B cell (primary cell): Measurements from ENCODE around the gene ELL3. TPM values are rescaled to one million over a fixed set of nuclear protein-coding genes. Genes with fewer than 3 reads are reported as not detected.

Experiments used
- ATAC-seq: fragments of 200-7000 bp; cut with Tn5 transposase; one replicate; pipeline ENCODE4 v1.10.0; 2021; ENCODE audit warnings: low read depth, mild to moderate bottlenecking, moderate number of reproducible peaks, moderate library complexity
- CTCF ChIA-PET: fragments of 350-600 bp; sonication (Branson Sonifier 250); formaldehyde crosslinking; loops from one replicate; lab custom pipeline; 2021; ENCODE audit warnings: antibody characterized with exemption, inconsistent platforms; lab: Charles Lee
- POLR2A ChIA-PET: fragments of 350-600 bp; sonication (Branson Sonifier 250); formaldehyde crosslinking; loops from one replicate; lab custom pipeline; 2021; ENCODE audit warnings: antibody characterized with exemption; lab: Charles Lee
- DNase-seq: peaks from one replicate; pipeline ENCODE4 v3.0.0; 2013
- H2AFZ ChIP-seq: 2 replicates; pipeline ENCODE4 v1.6.1; 2012; ENCODE audit warnings: mild to moderate bottlenecking, low read depth, low read length; ENCODE audit not compliant: insufficient read depth, poor library complexity, severe bottlenecking
- H3K27ac ChIP-seq, 2 donors: 1 replicate in 1 of 2; 2 replicates in 1 of 2; pipeline ENCODE4 v1.5.1; 2012 to 2013; ENCODE audit warnings: low read length in 2 of 2, mild to moderate bottlenecking in 2 of 2, moderate library complexity in 1 of 2
- H3K27me3 ChIP-seq, 4 experiments: fragments of 200-600 bp in 1 of 4; sonication (generic) in 1 of 4; replicated peaks in 1 of 4; 1 replicate in 2 of 4; 2 replicates in 2 of 4; pipeline versions ENCODE4 v1.6.1 to v1.7.0; 2013 to 2016; ENCODE audit warnings: low read length in 3 of 4, mild to moderate bottlenecking in 2 of 4, mixed read lengths in 1 of 4, moderate library complexity in 1 of 4; ENCODE audit not compliant: insufficient read depth in 4 of 4, control insufficient read depth in 3 of 4; ENCODE audit errors: control extremely low read depth in 1 of 4
- H3K36me3 ChIP-seq, 2 experiments: replicated peaks in 1 of 2; 1 replicate in 1 of 2; 2 replicates in 1 of 2; pipeline versions ENCODE4 v1.6.1 to v1.7.1; 2013; ENCODE audit warnings: low read length in 1 of 2; ENCODE audit not compliant: insufficient read depth in 2 of 2, control insufficient read depth in 1 of 2; ENCODE audit errors: control extremely low read depth in 1 of 2, extremely low read depth in 1 of 2
- H3K4me1 ChIP-seq, 2 donors: fragments of 200-600 bp in 1 of 2; sonication (generic) in 1 of 2; 1 replicate in 1 of 2; 2 replicates in 1 of 2; pipeline versions ENCODE4 v1.5.1 to v1.6.1; 2013 to 2017; ENCODE audit warnings: low read length in 2 of 2; ENCODE audit not compliant: control insufficient read depth in 2 of 2, insufficient read depth in 2 of 2
- H3K4me2 ChIP-seq: replicated peaks from 2 replicates; pipeline ENCODE3; 2012; ENCODE audit warnings: mild to moderate bottlenecking, low read depth, low read length; ENCODE audit not compliant: poor library complexity, severe bottlenecking
- H3K4me3 ChIP-seq, 5 experiments: fragments of 200-600 bp in 1 of 5; sonication (generic) in 1 of 5; 1 replicate in 3 of 5; 2 replicates in 2 of 5; pipeline versions ENCODE4 v1.5.1 to v1.7.0; 2011 to 2016; ENCODE audit warnings: low read length in 4 of 5, mild to moderate bottlenecking in 4 of 5, low read depth in 2 of 5, control low read depth in 1 of 5, moderate library complexity in 1 of 5; ENCODE audit not compliant: insufficient read depth in 1 of 5; ENCODE audit errors: control extremely low read depth in 1 of 5, extremely low read depth in 1 of 5
- H3K79me2 ChIP-seq: fragments of 200-600 bp; sonication (generic); one replicate; pipeline ENCODE4 v1.6.0; 2016; ENCODE audit warnings: low read length; ENCODE audit not compliant: control insufficient read depth, insufficient read depth
- H3K9ac ChIP-seq: fragments of 200-600 bp; sonication (generic); 2 replicates; pipeline ENCODE4 v1.6.1; 2017; ENCODE audit warnings: mild to moderate bottlenecking, low read length, moderate library complexity
- H3K9me3 ChIP-seq, 3 donors: one replicate each; pipeline versions ENCODE4 v1.6.1 to v1.7.1; 2013; ENCODE audit warnings: low read length in 2 of 3; ENCODE audit not compliant: control insufficient read depth in 2 of 3, insufficient read depth in 1 of 3; ENCODE audit errors: control extremely low read depth in 1 of 3
- H4K20me1 ChIP-seq: 2 replicates; pipeline ENCODE4 v1.6.0; 2012; ENCODE audit warnings: mild to moderate bottlenecking, low read length; ENCODE audit not compliant: insufficient read depth, control insufficient read depth, poor library complexity, severe bottlenecking
- H3K27ac Mint-ChIP-seq: one replicate; pipeline ENCODE4 v1.8.0; 2021; ENCODE audit warnings: mixed read lengths
- H3K27me3 Mint-ChIP-seq: one replicate; pipeline ENCODE4 v1.8.0; 2021; ENCODE audit warnings: mixed read lengths
- H3K4me1 Mint-ChIP-seq: one replicate; pipeline ENCODE4 v1.8.0; 2021; ENCODE audit warnings: mixed read lengths
- H3K4me3 Mint-ChIP-seq: one replicate; pipeline ENCODE4 v1.8.0; 2021; ENCODE audit warnings: mixed read lengths
- H3K9me3 Mint-ChIP-seq: one replicate; pipeline ENCODE4 v1.8.0; 2022; ENCODE audit warnings: mixed read lengths; ENCODE audit not compliant: insufficient read depth
- CTCF ChIP-seq: fragments of 200-600 bp; IDR thresholded peaks from one replicate; pipeline ENCODE4 v1.8.0; 2022; ENCODE audit warnings: antibody characterized with exemption, mild to moderate bottlenecking
- EZH2 ChIP-seq: IDR thresholded peaks from 2 replicates; pipeline ENCODE4 v1.6.1; 2012; ENCODE audit warnings: borderline replicate concordance, low read depth, mild to moderate bottlenecking, moderate library complexity, low read length; ENCODE audit not compliant: insufficient read depth, poor library complexity, severe bottlenecking
- WGBS: methylation state at CpG from one replicate; pipeline ENCODE4 v1.1.5; 2013; ENCODE audit warnings: missing lambda C conversion rate; ENCODE audit not compliant: insufficient coverage; 5-methylcytosine and 5-hydroxymethylcytosine counted together
- intact Hi-C: fragments of 100-400 bp; cut with micrococcal nuclease; formaldehyde crosslinking; loops from one replicate; pipeline ENCODE4 v1.10.0; 2022
- polyA plus RNA-seq: library from polyadenylated mRNA; depleted of rRNA; stranded (reverse); fragments of >200 nt; gene quantifications from 2 replicates; pipeline ENCODE4 v1.2.3, GENCODE V29; 2012
- total RNA-seq, 2 donors: library from RNA; stranded (reverse); fragments of 120-200 nt in 1 of 2; gene quantifications; 1 replicate in 1 of 2; 2 replicates in 1 of 2; pipeline versions ENCODE4 v1.2.3 to v1.2.4, GENCODE V29; 2013 to 2022

ELL3 gene
- total and polyA plus RNA-seq, 2 donors (not counting 1 experiment from before 2014, with no cell fraction given) = 22.0 to 88.8 TPM

GRCh38 chr15:43762824-43763223, 13.9 kb downstream of the ELL3 start:
- H3K9ac ChIP-seq = no peak overlapping the region
- H3K27ac ChIP-seq = no peak overlapping the region
- H3K9me3 Mint-ChIP-seq = no peaks in the 10 kb centered on the region
- POLR2A ChIA-PET = no interaction called here
- no peaks in the 10 kb centered on the region for H3K9me3 ChIP-seq
- no peaks in the 10 kb centered on the region for H3K27me3 ChIP-seq
- H3K4me3 Mint-ChIP-seq = no peak overlapping the region
- H4K20me1 ChIP-seq = peaks cover 45% of the 10 kb centered on the region
- peaks cover 21 to 86% of the 10 kb centered on the region in 2 experiments for H3K36me3 ChIP-seq
- no peaks in the 10 kb centered on the region for H3K27me3 Mint-ChIP-seq
- ATAC-seq (no peak), DNase-seq (no peak)
- H3K27ac Mint-ChIP-seq = no peak overlapping the region
- no peak overlapping the region for H3K4me3 ChIP-seq
- H3K79me2 ChIP-seq = peaks cover 15% of the 10 kb centered on the region
- TF ChIP-seq EZH2 = no peak
- no peak for TF ChIP-seq CTCF
- CTCF ChIA-PET = no interaction called here
- H2AFZ ChIP-seq = no peak overlapping the region
- no peak overlapping the region for H3K4me2 ChIP-seq
- intact Hi-C loops = no loop called here
- no peaks in the 10 kb centered on the region for H3K4me1 ChIP-seq
- 96% methylated on average over 6 of the region's 6 CpGs for WGBS
- no peaks in the 10 kb centered on the region for H3K4me1 Mint-ChIP-seq

- ATAC-seq = no peak
- Histone ChIP-seq H3K4me2 (no peak overlapping the region), H3K36me3 (peaks cover 7 to 36% of the 10 kb centered on the region in 2 experiments), H3K4me1 (peaks cover 49 to 55% of the 10 kb centered on the region in 2 donors), H3K9me3 (no peaks in the 10 kb centered on the region), H3K27me3 (no peaks in the 10 kb centered on the region), H3K27ac (peak overlapping the region in 1 of 2 donors; percentile 49), H3K4me3 (no peak overlapping the region), H2AFZ (no peak overlapping the region), H3K79me2 (peaks cover 98% of the 10 kb centered on the region), H3K9ac (no peak overlapping the region), H4K20me1 (peaks cover 84% of the 10 kb centered on the region)
- Mint-ChIP-seq H3K9me3 (no peaks in the 10 kb centered on the region), H3K27me3 (no peaks in the 10 kb centered on the region), H3K4me1 (peaks cover 54% of the 10 kb centered on the region), H3K4me3 (no peak overlapping the region), H3K27ac (no peak overlapping the region)
- 90% methylated on average over 4 of the region's 6 CpGs for WGBS
- DNase-seq = no peak
- intact Hi-C loops = loop anchor here (2.0 kb wide), 1 partner anchor 73 kb away; the partner anchor contains the start of gene MFAP1
- POLR2A ChIA-PET = no interaction called here
- no peak for TF ChIP-seq CTCF
- CTCF ChIA-PET = interaction anchor here (2.7 kb wide), 1 partner anchor 19 kb away, joined by 24 read pairs; no protein-coding TSS in a partner anchor
These were observed 24.9 kb downstream of the ELL3 start for GRCh38 chr15:43751885-43752284.
